T-helper 1 cell treated with Interleukin-12 subunit alpha and Interleukin-12 subunit beta and Interleukin-4 antibody, amounts not matched to agents 30 ng/mL and 1 ng/mL, for 36 hours (primary cell): ENCODE results near the gene ARL8B. TPM values are rescaled to one million over a fixed set of nuclear protein-coding genes. Genes with fewer than 3 reads are reported as not detected.
"Not testable (repeated sequence)": the region's sequence is repeated elsewhere in the genome, so short reads cannot be mapped to it uniquely, and the experiment has no call there.

ENCODE experiments used
- intact Hi-C: fragments of 100-400 bp; cut with micrococcal nuclease; formaldehyde crosslinking; loops from one replicate; pipeline ENCODE4 v1.15.1; 2024
- total RNA-seq: library from RNA; stranded (reverse); gene quantifications from 2 replicates; pipeline ENCODE4 v1.2.3, GENCODE V29; 2022

The ARL8B gene
- total RNA-seq, 1 donor from 2014 or later = 50.9 TPM

- intact Hi-C loops = no loop called here
Measured at GRCh38 chr3:5110337-5110736, 11.8 kb upstream of the ARL8B start.

- intact Hi-C loops = no loop called here
Measured at GRCh38 chr3:5112043-5112442, 10.0 kb upstream of the ARL8B start.

GRCh38 chr3:5113726-5114125, 8.4 kb upstream of the ARL8B start:
- intact Hi-C loops = not testable (repeated sequence)

DNA sequence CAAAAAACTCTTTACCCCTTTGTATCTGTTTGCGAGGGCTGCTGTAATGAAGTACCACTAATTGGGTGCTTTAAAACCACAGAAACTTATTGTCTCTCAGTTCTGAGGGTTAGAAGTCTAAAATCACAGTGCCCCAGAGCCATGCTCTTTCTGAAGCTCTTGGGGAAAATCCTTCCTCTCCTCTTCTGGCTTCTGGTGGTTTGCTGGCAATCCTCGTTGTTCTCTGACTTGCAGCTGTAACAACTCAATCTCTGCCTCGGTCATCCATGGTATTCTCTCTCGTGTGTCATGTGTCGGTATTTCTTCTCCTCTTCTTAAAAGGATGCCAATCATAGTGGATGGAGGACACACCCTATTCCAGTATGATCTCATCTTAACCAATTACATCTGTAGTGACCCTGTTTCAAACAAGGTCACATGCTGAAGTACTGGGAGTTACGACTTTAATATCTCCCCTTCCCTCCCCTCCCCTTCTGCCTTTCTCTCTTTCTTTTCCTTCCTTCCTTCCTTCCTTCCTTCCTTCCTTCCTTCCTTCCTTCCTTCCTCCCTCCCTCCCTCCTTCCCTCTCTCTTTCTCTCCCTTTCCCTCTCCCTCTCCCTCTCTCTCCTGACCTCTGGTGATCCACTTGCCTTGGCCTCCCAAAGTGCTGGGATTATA, 6.5 kb upstream of the ARL8B start:
- intact Hi-C loops = no loop called here

- intact Hi-C loops = no loop called here
Measured at GRCh38 chr3:5116538-5116937, 5.6 kb upstream of the ARL8B start.

GRCh38 chr3:5120446-5120845, 1.6 kb upstream of the ARL8B start:
- intact Hi-C loops = loop anchor here (5.0 to 10.0 kb wide), 3 partner anchors 233 to 1946 kb away; partner anchors contain the start of gene CRBN

- intact Hi-C loops = loop anchor here (1.0 to 10.0 kb wide), 13 partner anchors 64 to 1996 kb away; partner anchors contain the start of genes BHLHE40, CRBN, EDEM1 and ITPR1
Measured at GRCh38 chr3:5122741-5123706, 932 bp downstream of the ARL8B start.

- intact Hi-C loops = loop anchor here (2.0 to 10.0 kb wide), 6 partner anchors 145 to 1997 kb away; partner anchors contain the start of genes BHLHE40, CRBN, SUMF1 and TRNT1
Measured at GRCh38 chr3:5123937-5124336, 1.8 kb downstream of the ARL8B start.

DNA sequence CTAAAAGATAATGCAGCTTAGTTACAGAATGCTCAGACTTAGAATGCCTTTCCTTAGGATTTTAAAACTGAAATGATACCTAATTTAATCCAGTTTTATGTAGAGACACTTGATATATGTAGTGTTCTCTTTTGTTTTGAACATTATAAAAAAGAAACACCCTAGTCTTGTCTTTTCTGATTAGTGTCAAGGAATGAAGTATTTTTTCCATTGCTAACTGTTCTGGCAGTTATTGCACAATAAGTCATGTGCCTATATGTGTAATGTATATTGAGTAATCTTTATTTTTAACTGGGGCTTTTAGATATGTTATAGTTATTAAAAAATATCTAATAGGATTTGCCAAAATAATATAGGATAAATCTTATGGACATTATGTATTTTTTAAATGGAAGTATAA, 4.5 kb downstream of the ARL8B start:
- intact Hi-C loops = loop anchor here (10.0 kb wide), 1 partner anchor 1952 kb away; the partner anchor contains the start of gene CRBN

GRCh38 chr3:5128849-5129248, 6.8 kb downstream of the ARL8B start:
- intact Hi-C loops = loop anchor here (10.0 kb wide), 1 partner anchor 1954 kb away; the partner anchor contains the start of gene CRBN

GRCh38 chr3:5133239-5134018, 11.3 kb downstream of the ARL8B start:
- intact Hi-C loops = loop anchor here (10.0 kb wide), 1 partner anchor 161 kb away; no protein-coding TSS in a partner anchor

GRCh38 chr3:5134019-5134391, 11.9 kb downstream of the ARL8B start:
- intact Hi-C loops = loop anchor here (10.0 kb wide), 1 partner anchor 161 kb away; no protein-coding TSS in a partner anchor

DNA sequence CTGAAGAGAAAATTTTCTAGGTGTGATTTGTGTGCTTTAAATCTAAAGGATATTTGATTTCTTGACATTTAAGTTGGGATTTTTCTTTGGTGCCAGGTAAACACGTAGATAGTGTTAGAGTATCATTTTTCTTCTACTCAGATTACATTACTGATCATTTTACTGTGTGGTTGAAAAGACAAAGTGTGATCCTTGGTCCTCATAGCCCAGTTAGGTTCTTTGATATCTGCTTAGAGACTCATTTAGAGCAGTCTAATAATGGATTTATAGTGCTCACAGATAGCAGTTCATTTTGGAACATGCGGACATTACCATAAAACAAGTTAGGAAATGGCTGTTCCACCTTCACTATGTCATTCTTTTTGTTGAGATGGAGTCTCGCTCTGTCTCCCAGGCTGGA, 12.4 kb downstream of the ARL8B start:
- intact Hi-C loops = loop anchor here (10.0 kb wide), 1 partner anchor 160 kb away; no protein-coding TSS in a partner anchor

GRCh38 chr3:5136211-5136918, 14.3 kb downstream of the ARL8B start:
- intact Hi-C loops = loop anchor here (1.0 to 10.0 kb wide), 3 partner anchors 50 to 158 kb away; partner anchors contain the start of gene EDEM1

- intact Hi-C loops = loop anchor here (1.0 to 10.0 kb wide), 3 partner anchors 50 to 158 kb away; partner anchors contain the start of gene EDEM1
Measured at GRCh38 chr3:5136919-5137429, 14.9 kb downstream of the ARL8B start.

GRCh38 chr3:5138214-5138981, 16.3 kb downstream of the ARL8B start:
- intact Hi-C loops = loop anchor here (10.0 kb wide), 1 partner anchor 156 kb away; no protein-coding TSS in a partner anchor

GRCh38 chr3:5140230-5140621, 18.1 kb downstream of the ARL8B start:
- intact Hi-C loops = no loop called here

DNA sequence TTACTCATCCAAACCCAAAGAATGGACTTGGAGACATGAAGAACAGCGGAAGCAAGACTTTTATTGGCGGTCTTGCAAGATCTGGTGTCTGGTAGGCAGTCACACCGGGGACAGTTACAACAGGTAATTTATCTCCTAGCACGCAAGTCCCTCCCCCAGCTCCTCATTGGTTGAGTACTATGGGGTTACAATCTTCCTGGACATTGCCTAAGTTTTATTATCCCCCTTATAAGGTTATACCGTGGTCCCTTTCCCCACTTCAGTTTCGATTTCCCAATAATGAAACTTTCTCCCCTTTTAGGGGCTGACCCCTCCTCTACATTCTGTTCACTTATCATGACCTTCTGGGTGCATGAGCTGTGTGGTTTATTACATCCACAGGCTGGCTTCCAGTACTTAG, 18.7 kb downstream of the ARL8B start:
- intact Hi-C loops = no loop called here

DNA sequence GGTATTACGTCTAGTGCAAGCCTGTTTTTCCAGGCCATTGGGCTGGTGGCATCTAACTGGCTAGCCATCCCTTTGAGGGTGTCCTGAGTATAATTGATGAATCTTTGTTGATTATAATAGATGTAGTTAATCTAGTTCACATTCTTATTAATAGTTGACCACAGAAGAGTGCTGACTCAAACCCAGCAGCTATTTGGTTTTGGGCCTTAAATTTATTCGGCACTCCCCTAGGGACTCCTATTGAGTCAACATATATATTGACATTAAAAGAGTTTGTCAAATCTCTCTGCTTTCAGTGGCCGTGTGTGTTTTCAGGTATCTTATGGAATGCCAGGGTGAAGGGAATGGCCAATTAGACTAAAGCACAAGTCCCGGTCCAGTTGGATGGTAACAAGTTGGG, 19.7 kb downstream of the ARL8B start:
- intact Hi-C loops = no loop called here
